CD4-positive, alpha-beta memory T cell (primary cell): ENCODE measurements around the gene ARAP1. TPM values are rescaled to one million over a fixed set of nuclear protein-coding genes. Genes with fewer than 3 reads are reported as not detected.

Experiments used
- CTCF ChIA-PET: fragments of 350-600 bp; sonication (Branson Sonifier 250); formaldehyde crosslinking; loops from one replicate; lab custom pipeline; 2021; ENCODE audit warnings: inconsistent platforms; ENCODE audit not compliant: partially characterized antibody; lab: Charles Lee
- POLR2A ChIA-PET: fragments of 350-600 bp; sonication (Branson Sonifier 250); formaldehyde crosslinking; loops from one replicate; lab custom pipeline; 2021; ENCODE audit not compliant: partially characterized antibody; lab: Charles Lee
- DNase-seq, 5 donors: peaks; one replicate each; pipeline versions ENCODE4 v3.0.0 to v3.0.0-alpha.2; 2020 to 2022; ENCODE audit warnings: mixed read lengths in 1 of 5
- H3K27ac ChIP-seq: one replicate; pipeline ENCODE4 v1.7.0; 2013; ENCODE audit warnings: low read depth, low read length
- H3K27me3 ChIP-seq: 2 replicates; pipeline ENCODE4 v1.7.0; 2013; ENCODE audit warnings: mild to moderate bottlenecking, low read length, moderate library complexity; ENCODE audit not compliant: insufficient read depth
- H3K36me3 ChIP-seq: 2 replicates; pipeline ENCODE4 v1.7.0; 2013; ENCODE audit warnings: mild to moderate bottlenecking, low read length, moderate library complexity; ENCODE audit not compliant: insufficient read depth
- H3K4me1 ChIP-seq: 2 replicates; pipeline ENCODE4 v1.7.0; 2013; ENCODE audit warnings: mild to moderate bottlenecking, low read length, moderate library complexity; ENCODE audit not compliant: insufficient read depth
- H3K4me3 ChIP-seq, 2 donors: one replicate each; pipeline ENCODE4 v1.7.0; 2013; ENCODE audit warnings: low read length in 2 of 2, mild to moderate bottlenecking in 1 of 2
- H3K9me3 ChIP-seq, 2 donors: one replicate each; pipeline ENCODE4 v1.7.0; 2013; ENCODE audit warnings: low read length in 2 of 2, control low read depth in 1 of 2; ENCODE audit not compliant: control insufficient read depth in 1 of 2
- H3K27ac Mint-ChIP-seq, 7 donors: one replicate each; pipeline ENCODE4 v1.8.0; 2020 to 2021; ENCODE audit warnings: mixed read lengths in 7 of 7, mild to moderate bottlenecking in 6 of 7, inconsistent platforms in 3 of 7, moderate library complexity in 3 of 7
- H3K27me3 Mint-ChIP-seq, 2 donors: one replicate each; pipeline ENCODE4 v1.8.0; 2020 to 2021; ENCODE audit warnings: mixed read lengths in 2 of 2
- H3K36me3 Mint-ChIP-seq, 2 donors: one replicate each; pipeline ENCODE4 v1.8.0; 2020 to 2021; ENCODE audit warnings: mixed read lengths in 2 of 2, inconsistent platforms in 1 of 2, mild to moderate bottlenecking in 1 of 2
- H3K4me1 Mint-ChIP-seq, 4 donors: one replicate each; pipeline ENCODE4 v1.8.0; 2020 to 2021; ENCODE audit warnings: mixed read lengths in 4 of 4, mild to moderate bottlenecking in 1 of 4
- H3K4me3 Mint-ChIP-seq, 8 donors: one replicate each; pipeline ENCODE4 v1.8.0; 2020 to 2021; ENCODE audit warnings: mixed read lengths in 8 of 8, mild to moderate bottlenecking in 7 of 8, moderate library complexity in 6 of 8, inconsistent platforms in 3 of 8
- H3K9me3 Mint-ChIP-seq, 8 donors: one replicate each; pipeline ENCODE4 v1.8.0; 2020 to 2021; ENCODE audit warnings: mixed read lengths in 8 of 8, mild to moderate bottlenecking in 5 of 8, inconsistent platforms in 3 of 8, moderate library complexity in 1 of 8
- intact Hi-C: fragments of 100-400 bp; cut with micrococcal nuclease; formaldehyde crosslinking; loops from one replicate; pipeline ENCODE4 v1.15.1; 2023
- polyA plus RNA-seq, 2 donors: library from polyadenylated mRNA; unstranded; fragments of 300-500 nt; fragmentation: Illumina TruSeq; gene quantifications; one replicate each; pipeline ENCODE4 v1.2.3, GENCODE V29; 2021
- total RNA-seq, 2 experiments: library from RNA; stranded (reverse); gene quantifications; one replicate each; pipeline ENCODE4 v1.2.3, GENCODE V29; 2021

ARAP1 gene
- 100 to 1,000 TPM; 144 to 157 TPM for total RNA-seq
- polyA plus RNA-seq: 10 to 100 TPM in 1 of 2 donors, 1 to 10 TPM in 1; 9.5 to 36.8 TPM

- peaks cover 50% of the 10 kb centered on the region for H3K4me1 ChIP-seq
- ChIA-PET POLR2A (interaction anchor here (0.8 to 1.5 kb wide), 7 partner anchors 15 to 390 kb away, joined by 3 to 9 read pairs (median 4); partner anchors contain the start of genes FCHSD2 and STARD10), CTCF (interaction anchor here (1.0 to 1.6 kb wide), 4 partner anchors 26 to 42 kb away, joined by 3 to 10 read pairs (median 4); partner anchors contain the start of gene STARD10)
- peaks cover 32 to 55% (median 46%) of the 10 kb centered on the region in 4 donors for H3K4me1 Mint-ChIP-seq
- peaks cover 0 to 15% of the 10 kb centered on the region in 2 donors for H3K36me3 Mint-ChIP-seq
- intact Hi-C loops: loop anchor here (1.0 to 2.0 kb wide), 4 partner anchors 16 to 70 kb away; no protein-coding TSS in a partner anchor
- peak within 1 kb of the TSS; percentile 92 to 99 (median 95) for H3K4me3 Mint-ChIP-seq
- H3K27ac ChIP-seq: peak within 1 kb of the TSS; percentile 75
- no peaks in the 10 kb centered on the region for H3K27me3 Mint-ChIP-seq
- no peaks in the 10 kb centered on the region for H3K9me3 Mint-ChIP-seq
- H3K27ac Mint-ChIP-seq: peak within 1 kb of the TSS; percentile 94 to 98 (median 96)
- H3K9me3 ChIP-seq: no peaks in the 10 kb centered on the region
- no peaks in the 10 kb centered on the region for H3K36me3 ChIP-seq
- no peaks in the 10 kb centered on the region for H3K27me3 ChIP-seq
- H3K4me3 ChIP-seq: peak within 1 kb of the TSS; percentile 78 to 89
- peak; percentile 73 to 85 (median 74) for DNase-seq
Observed at GRCh38 chr11:72752088-72752914, at the start of gene ARAP1. Gene ARAP1 (minus strand): TSS chr11:72752408. CDS start chr11:72727128, 25,280 bp downstream.

- Mint-ChIP-seq H3K4me1 (peaks cover 3 to 5% (median 4%) of the 10 kb centered on the region in 4 donors), H3K36me3 (no peaks in the 10 kb centered on the region), H3K9me3 (no peaks in the 10 kb centered on the region), H3K27ac (no peak overlapping the region), H3K27me3 (no peaks in the 10 kb centered on the region), H3K4me3 (no peak overlapping the region)
- H3K27me3 ChIP-seq: no peaks in the 10 kb centered on the region
- CTCF ChIA-PET: no interaction called here
- no peaks in the 10 kb centered on the region for H3K9me3 ChIP-seq
- no peak overlapping the region for H3K4me3 ChIP-seq
- POLR2A ChIA-PET: interaction anchor here (0.7 kb wide), 1 partner anchor 449 kb away, joined by 4 read pairs; no protein-coding TSS in a partner anchor
- intact Hi-C loops: no loop called here
- no peaks in the 10 kb centered on the region for H3K36me3 ChIP-seq
- H3K27ac ChIP-seq: no peak overlapping the region
- H3K4me1 ChIP-seq: peaks cover 3% of the 10 kb centered on the region
- no peak for DNase-seq
Observed at GRCh38 chr11:72799441-72799840, 47.2 kb upstream of the ARAP1 start.

GRCh38 chr11:72798361-72798760, 46.2 kb upstream of the ARAP1 start:
- Mint-ChIP-seq H3K27ac (peak overlapping the region in 4 of 7 donors; percentile 35 to 73 (median 62)), H3K4me3 (no peak overlapping the region), H3K9me3 (no peaks in the 10 kb centered on the region), H3K4me1 (peaks cover 7 to 15% (median 12%) of the 10 kb centered on the region in 4 donors), H3K36me3 (peaks cover 0 to 4% of the 10 kb centered on the region in 2 donors), H3K27me3 (no peaks in the 10 kb centered on the region)
- Histone ChIP-seq H3K27ac (no peak overlapping the region), H3K4me3 (no peak overlapping the region), H3K27me3 (no peaks in the 10 kb centered on the region), H3K4me1 (peaks cover 10% of the 10 kb centered on the region), H3K9me3 (no peaks in the 10 kb centered on the region), H3K36me3 (no peaks in the 10 kb centered on the region)
- no peak for DNase-seq
- ChIA-PET POLR2A (interaction anchor here (1.1 to 1.7 kb wide), 2 partner anchors 17 to 344 kb away, joined by 3 to 10 read pairs; partner anchors contain the start of gene ATG16L2), CTCF (interaction anchor here (1.0 to 1.5 kb wide), 2 partner anchors 12 to 18 kb away, joined by 3 to 4 read pairs; no protein-coding TSS in a partner anchor)
- intact Hi-C loops: no loop called here

GRCh38 chr11:72793425-72794367, 41.5 kb upstream of the ARAP1 start, which contains the start of gene STARD10:
Gene STARD10 (minus strand): TSS chr11:72794047. CDS start chr11:72781181, 12,866 bp downstream.
- Mint-ChIP-seq H3K9me3 (no peaks in the 10 kb centered on the region), H3K36me3 (peaks cover 0 to 4% of the 10 kb centered on the region in 2 donors), H3K27me3 (no peaks in the 10 kb centered on the region), H3K4me3 (peak within 1 kb of the TSS; percentile 96 to 99 (median 98)), H3K4me1 (peaks cover 13 to 28% (median 22%) of the 10 kb centered on the region in 4 donors), H3K27ac (peak within 1 kb of the TSS; percentile 99 to 100 (median 100))
- Histone ChIP-seq H3K4me1 (peaks cover 23% of the 10 kb centered on the region), H3K4me3 (peak within 1 kb of the TSS; percentile 81 to 96), H3K9me3 (no peaks in the 10 kb centered on the region), H3K36me3 (no peaks in the 10 kb centered on the region), H3K27me3 (no peaks in the 10 kb centered on the region), H3K27ac (peak within 1 kb of the TSS; percentile 97)
- intact Hi-C loops: loop anchor here (1.0 to 5.0 kb wide), 7 partner anchors 11 to 1699 kb away; partner anchors contain the start of genes ARAP1, ATG16L2 and LIPT2
- DNase-seq: peak; percentile 94 to 98 (median 95)
- POLR2A ChIA-PET: interaction anchor here (0.8 to 3.7 kb wide), 21 partner anchors 12 to 681 kb away, joined by 3 to 45 read pairs (median 5); partner anchors contain the start of genes ANAPC15, ARAP1, ATG16L2 and FCHSD2
- CTCF ChIA-PET: interaction anchor here (0.7 to 5.3 kb wide), 36 partner anchors 9 to 462 kb away, joined by 3 to 194 read pairs (median 4); partner anchors contain the start of genes ARAP1, ATG16L2 and FCHSD2

GRCh38 chr11:72793076-72793424, 40.8 kb upstream of the ARAP1 start:
- no peaks in the 10 kb centered on the region for H3K9me3 Mint-ChIP-seq
- H3K9me3 ChIP-seq: no peaks in the 10 kb centered on the region
- DNase-seq: no peak

More at GRCh38 chr11:72793076-72793424, 40.8 kb upstream of the ARAP1 start:
- Histone ChIP-seq H3K27ac (peak overlapping the region; percentile 97), H3K4me3 (peak overlapping the region in 1 of 2 donors; percentile 96), H3K27me3 (no peaks in the 10 kb centered on the region), H3K36me3 (no peaks in the 10 kb centered on the region), H3K4me1 (peaks cover 23% of the 10 kb centered on the region)
- no peaks in the 10 kb centered on the region for H3K27me3 Mint-ChIP-seq
- ChIA-PET CTCF (interaction anchor here (0.7 to 5.3 kb wide), 23 partner anchors 10 to 463 kb away, joined by 3 to 194 read pairs (median 5); partner anchors contain the start of genes ATG16L2 and FCHSD2), POLR2A (interaction anchor here (0.8 to 3.7 kb wide), 14 partner anchors 11 to 109 kb away, joined by 3 to 45 read pairs (median 5); partner anchors contain the start of gene ATG16L2)
- H3K36me3 Mint-ChIP-seq: peaks cover 0 to 4% of the 10 kb centered on the region in 2 donors
- intact Hi-C loops: loop anchor here (1.0 to 5.0 kb wide), 7 partner anchors 11 to 1699 kb away; partner anchors contain the start of genes ARAP1, ATG16L2 and LIPT2
- H3K4me3 Mint-ChIP-seq: peak overlapping the region; percentile 9 to 99 (median 98)
- H3K4me1 Mint-ChIP-seq: peaks cover 13 to 28% (median 22%) of the 10 kb centered on the region in 4 donors
- peak overlapping the region; percentile 99 to 100 (median 100) for H3K27ac Mint-ChIP-seq
